ENCODE results near the gene OSBPL5. TPM values are rescaled to one million over a fixed set of nuclear protein-coding genes. Genes with fewer than 3 reads are reported as not detected.

Gene OSBPL5
- total RNA-seq, 1 donor from 2014 or later, result 1.6 TPM

GRCh38 chr11:3104961-3105790 is 59.9 kb downstream of the OSBPL5 start:
- intact Hi-C loops (cut with micrococcal nuclease), result no loop called here

DNA sequence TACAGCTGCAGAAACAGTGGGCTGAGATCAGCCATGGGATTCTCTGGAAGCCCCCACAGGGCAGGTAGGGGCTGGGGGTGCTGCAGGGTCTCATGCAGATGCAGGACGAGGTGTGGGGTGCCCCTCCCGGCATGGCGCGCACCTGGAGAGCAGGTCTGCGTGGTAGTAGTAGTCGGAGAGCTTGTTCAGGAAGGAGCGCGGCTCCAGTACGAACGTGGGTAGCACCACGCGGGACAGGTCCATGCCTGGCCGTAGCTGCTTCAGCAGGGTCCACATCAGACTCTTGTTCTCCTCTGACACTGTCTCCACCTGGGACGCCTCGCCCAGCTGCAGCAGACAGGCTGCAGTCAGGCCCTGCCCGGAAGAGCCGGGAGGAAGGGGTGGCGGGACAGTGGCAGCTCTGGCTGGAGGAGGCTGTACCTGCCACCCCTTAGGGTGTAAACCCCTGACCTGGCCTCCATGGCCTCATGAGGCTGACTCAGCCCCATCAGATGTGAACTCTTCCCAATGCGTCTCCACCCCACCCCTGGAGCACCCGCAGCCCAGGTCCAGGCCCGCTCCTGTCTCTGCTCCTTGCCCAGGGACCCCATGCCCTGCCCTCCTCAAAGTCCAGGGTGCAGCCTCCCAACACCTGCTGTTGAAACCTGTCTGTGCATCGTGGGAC is 60.9 kb downstream of the OSBPL5 start:
- intact Hi-C loops (cut with micrococcal nuclease), result no loop called here

- intact Hi-C loops (cut with micrococcal nuclease), result no loop called here
These were observed 62.0 kb downstream of the OSBPL5 start for GRCh38 chr11:3103076-3103475.

- intact Hi-C loops (cut with micrococcal nuclease), result no loop called here
These were observed 62.5 kb downstream of the OSBPL5 start for GRCh38 chr11:3102641-3102921.

DNA sequence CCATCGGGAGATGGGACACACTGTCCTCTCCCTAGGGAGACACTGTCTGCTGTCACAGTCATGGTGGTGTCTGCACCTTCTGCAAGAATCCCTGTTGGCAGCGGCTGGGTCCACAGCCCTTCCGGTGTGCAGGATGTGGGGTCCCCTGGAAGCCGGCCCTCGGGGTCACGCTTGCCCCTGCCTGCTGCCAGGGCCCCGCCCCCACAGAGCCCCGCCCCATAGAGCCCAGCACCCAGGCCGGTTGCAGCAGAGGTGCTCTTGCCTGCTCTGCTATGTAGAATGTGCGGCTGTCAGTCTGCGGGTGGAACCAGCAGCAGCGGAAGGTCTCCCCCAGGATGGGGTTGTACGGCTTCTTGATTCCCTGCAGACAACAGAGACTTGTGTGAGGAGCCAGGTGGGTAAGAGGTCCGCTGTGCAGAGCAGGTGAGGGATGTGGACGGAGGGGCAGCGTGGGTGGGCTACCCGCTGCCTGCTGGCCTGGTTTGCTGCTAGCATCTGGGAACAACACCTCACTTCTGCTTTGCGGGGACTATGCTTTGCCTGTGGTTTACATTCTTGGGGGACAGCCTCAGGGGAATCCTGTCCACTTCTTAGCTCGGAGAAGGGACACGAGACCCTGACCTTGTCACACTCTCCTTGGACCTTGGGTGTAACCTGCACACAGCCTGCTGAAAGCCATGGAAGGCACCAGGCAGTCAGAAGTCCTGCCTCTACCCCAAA is 63.0 kb downstream of the OSBPL5 start:
- intact Hi-C loops (cut with micrococcal nuclease), result no loop called here

GRCh38 chr11:3099178-3099577 is 65.9 kb downstream of the OSBPL5 start:
- intact Hi-C loops (cut with micrococcal nuclease), result no loop called here

- intact Hi-C loops (cut with micrococcal nuclease), result no loop called here
These were observed 68.1 kb downstream of the OSBPL5 start for GRCh38 chr11:3096909-3097530.

DNA sequence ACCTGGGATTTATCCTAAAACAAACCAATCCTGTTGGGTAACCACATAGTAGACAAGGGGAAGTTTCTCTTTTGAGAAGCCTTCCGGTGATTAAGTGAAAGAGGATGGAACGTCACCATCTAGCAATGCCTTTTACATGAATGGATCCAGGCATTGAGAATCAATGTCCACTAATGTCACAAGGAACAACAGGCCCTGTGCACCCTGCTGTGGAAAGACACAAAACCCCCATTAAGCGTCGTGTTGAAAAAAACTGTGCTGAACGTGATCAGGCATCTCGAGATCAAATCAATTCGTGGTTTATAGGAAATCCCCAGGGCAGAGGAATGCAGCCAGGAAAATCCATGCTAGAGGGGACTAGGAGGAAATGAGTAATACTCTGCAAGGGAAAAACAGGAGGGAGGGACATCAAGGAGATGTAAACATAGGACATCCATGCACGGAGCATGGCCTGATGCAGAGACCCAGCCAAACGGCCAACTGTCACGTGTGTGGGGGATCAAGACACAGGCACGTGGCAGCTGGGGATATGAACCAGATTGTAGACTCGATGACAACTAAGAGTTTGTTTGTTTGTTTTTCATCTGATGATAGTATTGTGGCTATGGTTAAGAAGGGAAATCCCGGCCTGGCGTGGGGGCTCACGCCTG is 69.3 kb downstream of the OSBPL5 start:
- intact Hi-C loops (cut with micrococcal nuclease), result no loop called here

- intact Hi-C loops (cut with micrococcal nuclease), result no loop called here
These were observed 70.8 kb downstream of the OSBPL5 start for GRCh38 chr11:3094223-3094824.

DNA sequence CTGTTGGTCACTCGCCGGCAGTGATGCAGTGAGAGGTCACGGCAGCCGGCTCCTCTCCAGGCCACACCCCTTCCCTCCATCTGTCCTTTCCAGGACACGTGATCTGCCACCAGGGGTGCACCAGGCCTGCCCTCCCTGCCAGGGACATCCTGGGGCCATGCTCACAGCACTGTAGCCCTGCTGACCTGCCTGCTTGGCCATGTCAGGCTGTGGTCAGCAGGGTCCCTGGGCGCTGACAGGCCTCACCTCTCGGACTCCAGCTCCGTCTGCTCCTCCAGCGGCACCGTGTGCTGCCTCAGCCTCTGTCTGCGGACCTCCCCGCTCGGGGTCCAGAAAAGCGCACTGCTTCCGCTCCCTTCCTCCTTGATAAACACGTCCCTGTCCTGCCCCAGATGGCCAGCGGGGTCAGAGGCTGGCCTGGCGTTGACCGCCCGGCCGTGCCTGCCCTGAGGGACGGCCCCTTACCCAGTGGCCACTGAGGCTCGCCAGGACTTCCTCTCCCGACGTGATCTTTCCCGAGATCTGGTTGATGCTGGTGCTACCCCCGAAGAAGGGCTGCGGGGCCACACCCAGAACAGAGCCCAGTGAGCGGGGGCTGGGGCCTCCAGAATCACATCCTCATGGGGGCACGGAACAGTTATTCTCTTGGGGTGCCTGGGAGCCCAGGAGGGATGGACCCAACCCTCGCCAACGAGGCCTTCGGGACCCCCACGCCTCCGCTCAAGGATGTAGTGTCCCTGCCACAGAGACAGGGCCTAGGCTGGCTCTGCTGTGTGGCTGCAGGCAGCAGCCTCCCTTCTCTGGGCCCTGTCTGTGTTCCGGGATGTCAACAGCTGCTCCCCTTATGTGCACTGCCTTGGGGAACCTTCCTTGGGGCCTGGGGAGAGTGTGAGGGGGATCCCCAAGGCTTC is 71.6 kb downstream of the OSBPL5 start:
- intact Hi-C loops (cut with micrococcal nuclease), result loop anchor here (2.0 kb wide), 1 partner anchor 37 kb away; the partner anchor contains the start of gene CARS1

- intact Hi-C loops (cut with micrococcal nuclease), result loop anchor here (1.0 to 2.0 kb wide), 2 partner anchors 36 to 71 kb away; partner anchors contain the start of gene CARS1
These were observed 72.4 kb downstream of the OSBPL5 start for GRCh38 chr11:3092603-3093141.

GRCh38 chr11:3091846-3092602 is 73.1 kb downstream of the OSBPL5 start:
- intact Hi-C loops (cut with micrococcal nuclease), result loop anchor here (1.0 to 2.0 kb wide), 7 partner anchors 35 to 664 kb away; partner anchors contain the start of gene CARS1

DNA sequence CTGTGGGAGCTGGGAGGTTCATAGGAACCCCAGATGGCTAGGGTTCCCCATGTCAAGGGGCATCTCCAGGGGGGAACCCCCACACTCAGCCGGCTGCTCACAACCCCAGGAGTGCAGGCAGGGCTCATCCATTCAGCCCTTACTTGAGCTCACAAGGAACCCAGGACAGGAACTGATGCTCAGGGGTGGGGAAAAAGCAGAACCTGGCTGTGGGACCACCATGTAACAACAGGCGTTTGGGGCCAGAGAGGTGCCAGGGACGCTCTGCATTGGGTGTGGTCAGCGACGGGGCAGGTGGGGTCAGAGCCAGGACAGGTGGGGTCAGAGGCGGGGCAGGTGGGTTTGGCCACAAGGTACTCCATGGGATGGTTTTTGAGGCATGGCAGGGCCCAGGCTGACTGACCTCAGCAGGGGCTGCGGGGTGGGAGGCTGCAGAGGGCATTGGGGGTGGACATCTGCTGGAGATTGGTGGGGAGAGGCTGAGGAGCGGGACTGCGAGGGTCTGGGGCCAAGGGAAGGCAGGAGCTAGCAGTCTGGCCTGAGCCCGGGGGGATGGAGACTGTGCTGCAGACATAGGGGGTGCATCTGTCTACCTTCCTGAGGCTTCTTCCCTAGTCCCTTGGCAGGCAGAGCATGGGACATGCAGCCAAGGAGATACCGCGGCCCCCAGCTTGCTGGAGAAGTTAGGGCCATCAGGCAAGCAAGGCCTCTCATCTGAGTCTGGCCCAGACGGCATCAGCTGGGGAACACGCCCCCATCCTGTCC is 73.8 kb downstream of the OSBPL5 start:
- intact Hi-C loops (cut with micrococcal nuclease), result loop anchor here (1.0 to 2.0 kb wide), 5 partner anchors 54 to 663 kb away; no protein-coding TSS in a partner anchor

DNA sequence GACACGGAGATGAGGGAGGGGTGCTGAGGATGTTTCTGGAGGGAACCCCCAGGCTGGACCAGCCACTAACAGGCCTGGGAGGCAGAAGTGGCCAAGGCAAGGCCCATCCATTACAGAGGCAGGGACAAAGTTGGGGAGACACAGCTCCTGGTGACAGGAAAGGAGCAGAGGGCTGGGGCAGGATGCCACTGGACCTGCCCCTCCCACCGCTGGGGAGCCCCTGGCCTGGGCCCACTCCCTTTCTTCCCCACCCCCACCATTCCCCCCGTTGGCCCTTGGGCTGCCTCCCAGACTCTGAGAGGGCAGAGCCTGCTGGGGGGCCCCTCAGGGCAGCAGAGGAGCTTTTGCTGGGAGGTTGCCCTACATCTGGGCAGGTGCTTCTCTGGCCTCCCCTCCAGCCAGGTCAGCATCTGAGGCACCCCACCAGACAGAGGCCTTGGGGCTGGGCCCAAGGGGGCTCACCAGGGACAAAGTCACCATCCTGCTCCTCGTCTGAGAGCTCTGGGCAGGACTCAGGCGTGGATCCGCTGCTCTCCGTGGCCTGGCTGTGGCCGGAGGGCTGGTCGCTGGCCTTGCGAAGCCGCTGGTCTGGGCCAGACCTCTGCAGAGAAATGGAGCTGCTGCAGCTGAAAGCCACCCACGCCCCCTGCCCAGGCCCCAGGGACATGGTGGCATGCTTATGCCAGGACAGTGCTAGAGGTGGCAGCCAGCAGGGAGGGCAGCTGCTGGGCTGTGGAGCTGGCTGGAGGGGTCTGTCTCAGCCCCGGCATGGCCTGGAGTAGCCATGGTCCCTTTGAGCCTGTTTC is 74.8 kb downstream of the OSBPL5 start:
- intact Hi-C loops (cut with micrococcal nuclease), result loop anchor here (2.0 kb wide), 1 partner anchor 197 kb away; no protein-coding TSS in a partner anchor

DNA sequence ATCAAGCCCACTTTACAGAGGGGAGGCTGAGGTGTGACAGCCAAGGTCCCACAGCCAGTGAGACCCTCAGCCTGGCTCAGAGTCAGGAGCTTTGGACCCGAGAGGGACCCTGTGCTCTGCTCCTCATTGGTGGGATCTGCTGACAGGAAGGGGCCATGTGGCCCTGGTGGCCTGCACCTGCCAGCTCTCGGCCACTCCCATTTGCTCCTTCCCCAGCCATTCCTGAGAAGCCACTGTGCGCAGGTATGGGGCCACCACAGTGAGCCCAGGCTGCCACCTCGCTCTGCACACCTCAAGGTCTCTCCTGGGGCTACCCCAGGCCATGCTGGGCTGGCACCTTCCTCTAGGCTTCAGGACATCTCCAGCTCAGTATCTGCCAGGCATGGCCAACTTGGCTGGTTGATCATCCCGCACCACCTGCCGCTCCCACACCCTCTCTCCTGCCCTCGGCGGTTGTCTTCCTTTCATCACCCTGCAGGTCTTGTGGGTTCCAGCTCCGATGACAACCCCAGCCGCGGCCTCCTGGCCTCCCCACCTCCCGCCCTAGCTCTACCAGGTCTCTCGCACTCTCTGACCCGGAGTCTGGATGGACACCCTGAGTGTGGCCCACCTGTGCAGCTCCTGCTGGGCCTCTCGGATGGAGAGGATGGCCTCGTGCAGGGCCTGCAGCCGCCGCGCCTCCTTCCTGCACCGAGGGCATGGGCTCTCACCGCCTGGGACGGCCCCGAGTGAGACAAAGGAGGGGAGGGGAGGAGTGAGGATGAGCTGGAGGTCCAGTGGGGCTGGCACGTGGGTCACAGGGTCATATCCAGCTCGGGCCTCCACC is 75.7 kb downstream of the OSBPL5 start:
- intact Hi-C loops (cut with micrococcal nuclease), result loop anchor here (2.0 kb wide), 1 partner anchor 197 kb away; no protein-coding TSS in a partner anchor

DNA sequence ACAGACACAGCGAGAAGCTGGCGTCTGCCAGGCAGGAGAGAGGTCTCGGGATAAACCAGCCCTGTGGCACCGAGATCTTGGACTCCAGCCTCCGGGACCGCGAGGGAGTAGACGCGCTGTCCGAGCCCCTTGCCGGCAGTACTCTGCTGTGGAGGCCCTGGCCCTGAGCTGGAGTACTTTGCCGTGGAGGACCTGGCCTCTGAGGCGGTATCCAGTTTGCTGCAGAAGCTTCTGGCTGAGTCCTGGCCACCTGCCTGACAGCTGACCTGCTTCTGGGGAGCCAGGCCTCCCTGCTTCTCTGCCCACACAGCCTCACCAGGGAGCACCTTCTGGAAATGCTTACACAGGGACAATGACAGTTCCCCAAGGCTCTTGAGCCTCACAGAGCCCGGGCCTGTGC is 76.3 kb downstream of the OSBPL5 start:
- intact Hi-C loops (cut with micrococcal nuclease), result no loop called here
